ENCODE results near the gene GDF7. TPM values are rescaled to one million over a fixed set of nuclear protein-coding genes. Genes with fewer than 3 reads are reported as not detected.
A peak's percentile ranks its signal among the peaks of the same experiment; 100 is the strongest.

Gene GDF7
- polyA plus RNA-seq, 1 donor, result 0.13 TPM

DNA sequence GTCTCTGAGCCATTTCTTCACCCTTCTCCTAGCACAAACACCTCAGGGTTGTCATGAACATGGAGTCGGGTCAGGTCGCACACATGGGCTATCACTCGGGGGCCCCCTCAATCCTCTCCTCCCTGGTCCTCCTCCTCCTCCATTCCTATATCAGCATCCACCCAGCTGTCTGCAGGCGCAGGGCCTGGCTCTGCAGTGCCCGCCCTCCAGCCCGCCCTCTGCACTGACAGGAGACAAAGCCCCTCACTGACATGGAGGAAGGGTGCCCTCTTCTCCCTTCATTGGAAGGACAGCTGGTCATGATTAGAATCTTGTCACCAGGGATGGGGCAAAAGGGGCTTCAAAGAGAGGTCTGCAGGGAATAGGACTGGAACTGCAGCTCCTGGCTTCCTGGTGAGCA is 37.8 kb upstream of the GDF7 start:
- DNase-seq, result no peak
- Histone ChIP-seq H3K27me3 (ENCODE audit: control insufficient read depth, insufficient read depth, low read length) (no peaks in the 10 kb centered on the region), H3K4me1 (ENCODE audit: control insufficient read depth, insufficient read depth, low read length) (peaks cover 6% of the 10 kb centered on the region), H3K9me3 (ENCODE audit: control insufficient read depth, low read depth, low read length) (no peaks in the 10 kb centered on the region), H3K4me3 (ENCODE audit: low read length) (no peak overlapping the region), H3K36me3 (ENCODE audit: control insufficient read depth, insufficient read depth, low read length) (peaks cover 37% of the 10 kb centered on the region), H3K27ac (ENCODE audit: low read length) (no peak overlapping the region)
- 60% methylated on average over 1 of the region's 6 CpGs for WGBS (ENCODE audit: insufficient coverage, low lambda C conversion rate)

- DNase-seq, result no peak
- H3K4me3 ChIP-seq (ENCODE audit: low read length), result no peak overlapping the region
- H3K27me3 ChIP-seq (ENCODE audit: control insufficient read depth, insufficient read depth, low read length), result no peaks in the 10 kb centered on the region
- H3K4me1 ChIP-seq (ENCODE audit: control insufficient read depth, insufficient read depth, low read length), result peaks cover 11% of the 10 kb centered on the region
- H3K36me3 ChIP-seq (ENCODE audit: control insufficient read depth, insufficient read depth, low read length), result peaks cover 32% of the 10 kb centered on the region
- WGBS (ENCODE audit: insufficient coverage, low lambda C conversion rate), result no CpG with 5 or more reads among the region's 12 CpGs
- H3K27ac ChIP-seq (ENCODE audit: low read length), result no peak overlapping the region
- no peaks in the 10 kb centered on the region for H3K9me3 ChIP-seq (ENCODE audit: control insufficient read depth, low read depth, low read length)
Observed at GRCh38 chr2:20629581-20630171, 37.3 kb upstream of the GDF7 start.

DNA sequence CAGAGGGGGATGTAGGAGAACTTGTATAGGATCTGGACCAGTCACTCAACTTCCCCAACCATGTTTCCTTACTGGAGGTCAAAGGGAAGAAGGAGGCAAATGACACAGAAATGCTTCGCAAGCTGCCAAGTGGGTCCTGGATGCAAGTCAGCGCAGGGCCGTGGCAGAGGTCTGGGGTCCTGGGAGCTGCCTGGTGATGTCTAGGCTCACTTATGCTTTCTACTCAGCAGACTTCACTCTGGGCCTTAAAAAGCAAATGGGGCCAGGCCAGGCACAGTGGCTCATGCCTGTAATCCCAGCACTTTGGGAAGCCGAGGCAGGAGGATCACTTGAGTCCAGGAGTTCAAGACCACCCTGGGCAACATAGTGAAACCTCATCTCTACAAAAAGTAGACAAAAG is 36.0 kb upstream of the GDF7 start:
- Histone ChIP-seq H3K27me3 (ENCODE audit: control insufficient read depth, insufficient read depth, low read length) (no peaks in the 10 kb centered on the region), H3K27ac (ENCODE audit: low read length) (no peak overlapping the region), H3K4me3 (ENCODE audit: low read length) (no peak overlapping the region), H3K36me3 (ENCODE audit: control insufficient read depth, insufficient read depth, low read length) (peaks cover 24% of the 10 kb centered on the region), H3K4me1 (ENCODE audit: control insufficient read depth, insufficient read depth, low read length) (peaks cover 21% of the 10 kb centered on the region), H3K9me3 (ENCODE audit: control insufficient read depth, low read depth, low read length) (no peaks in the 10 kb centered on the region)
- no CpG with 5 or more reads among the region's 4 CpGs for WGBS (ENCODE audit: insufficient coverage, low lambda C conversion rate)
- DNase-seq, result no peak

- Histone ChIP-seq H3K4me1 (ENCODE audit: control insufficient read depth, insufficient read depth, low read length) (peaks cover 24% of the 10 kb centered on the region), H3K4me3 (ENCODE audit: low read length) (no peak overlapping the region), H3K27ac (ENCODE audit: low read length) (no peak overlapping the region), H3K9me3 (ENCODE audit: control insufficient read depth, low read depth, low read length) (no peaks in the 10 kb centered on the region), H3K36me3 (ENCODE audit: control insufficient read depth, insufficient read depth, low read length) (peaks cover 22% of the 10 kb centered on the region), H3K27me3 (ENCODE audit: control insufficient read depth, insufficient read depth, low read length) (no peaks in the 10 kb centered on the region)
- WGBS (ENCODE audit: insufficient coverage, low lambda C conversion rate), result no CpG with 5 or more reads among the region's 6 CpGs
- DNase-seq, result no peak
Observed at GRCh38 chr2:20631617-20632307, 35.2 kb upstream of the GDF7 start.

- Histone ChIP-seq H3K4me3 (ENCODE audit: low read length) (no peak overlapping the region), H3K27ac (ENCODE audit: low read length) (no peak overlapping the region), H3K36me3 (ENCODE audit: control insufficient read depth, insufficient read depth, low read length) (peaks cover 25% of the 10 kb centered on the region), H3K9me3 (ENCODE audit: control insufficient read depth, low read depth, low read length) (no peaks in the 10 kb centered on the region), H3K27me3 (ENCODE audit: control insufficient read depth, insufficient read depth, low read length) (no peaks in the 10 kb centered on the region), H3K4me1 (ENCODE audit: control insufficient read depth, insufficient read depth, low read length) (peaks cover 24% of the 10 kb centered on the region)
- WGBS (ENCODE audit: insufficient coverage, low lambda C conversion rate), result no CpG with 5 or more reads among the region's 7 CpGs
- DNase-seq, result no peak
Observed at GRCh38 chr2:20632446-20632990, 34.4 kb upstream of the GDF7 start.

DNA sequence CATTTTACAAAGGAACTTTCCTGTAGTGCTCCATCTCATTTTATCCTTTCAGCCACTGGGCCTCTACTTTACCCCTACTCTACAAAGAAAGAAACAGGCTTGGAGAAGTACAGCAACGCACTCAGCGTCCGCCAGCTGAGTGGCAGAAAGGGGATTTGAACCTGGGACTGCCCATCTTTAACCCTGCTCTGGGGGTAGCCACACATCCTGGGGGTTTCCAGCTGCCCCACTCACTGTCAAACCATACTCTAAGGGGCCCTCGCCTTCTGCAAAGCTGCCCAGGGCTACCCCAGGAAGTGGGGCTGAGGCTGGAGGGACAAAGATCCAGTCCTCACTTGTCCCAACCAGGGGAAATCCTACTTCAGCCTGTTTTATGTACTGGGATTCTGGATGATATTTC is 33.9 kb upstream of the GDF7 start:
- Histone ChIP-seq H3K9me3 (ENCODE audit: control insufficient read depth, low read depth, low read length) (no peaks in the 10 kb centered on the region), H3K36me3 (ENCODE audit: control insufficient read depth, insufficient read depth, low read length) (peaks cover 29% of the 10 kb centered on the region), H3K27me3 (ENCODE audit: control insufficient read depth, insufficient read depth, low read length) (no peaks in the 10 kb centered on the region), H3K27ac (ENCODE audit: low read length) (no peak overlapping the region), H3K4me1 (ENCODE audit: control insufficient read depth, insufficient read depth, low read length) (peaks cover 24% of the 10 kb centered on the region), H3K4me3 (ENCODE audit: low read length) (no peak overlapping the region)
- no CpG with 5 or more reads among the region's 4 CpGs for WGBS (ENCODE audit: insufficient coverage, low lambda C conversion rate)
- DNase-seq, result no peak

GRCh38 chr2:20633794-20634506 is 33.0 kb upstream of the GDF7 start:
- H3K27ac ChIP-seq (ENCODE audit: low read length), result no peak overlapping the region
- H3K4me3 ChIP-seq (ENCODE audit: low read length), result no peak overlapping the region
- no peaks in the 10 kb centered on the region for H3K27me3 ChIP-seq (ENCODE audit: control insufficient read depth, insufficient read depth, low read length)
- no CpG with 5 or more reads among the region's 18 CpGs for WGBS (ENCODE audit: insufficient coverage, low lambda C conversion rate)
- H3K36me3 ChIP-seq (ENCODE audit: control insufficient read depth, insufficient read depth, low read length), result peaks cover 39% of the 10 kb centered on the region
- peaks cover 24% of the 10 kb centered on the region for H3K4me1 ChIP-seq (ENCODE audit: control insufficient read depth, insufficient read depth, low read length)
- H3K9me3 ChIP-seq (ENCODE audit: control insufficient read depth, low read depth, low read length), result no peaks in the 10 kb centered on the region
- peak; percentile 42 to 66 for DNase-seq

GRCh38 chr2:20634507-20635112 is 32.3 kb upstream of the GDF7 start:
- WGBS (ENCODE audit: insufficient coverage, low lambda C conversion rate), result no CpG with 5 or more reads among the region's 9 CpGs
- Histone ChIP-seq H3K36me3 (ENCODE audit: control insufficient read depth, insufficient read depth, low read length) (peaks cover 40% of the 10 kb centered on the region), H3K4me1 (ENCODE audit: control insufficient read depth, insufficient read depth, low read length) (peaks cover 24% of the 10 kb centered on the region), H3K4me3 (ENCODE audit: low read length) (no peak overlapping the region), H3K27ac (ENCODE audit: low read length) (no peak overlapping the region), H3K9me3 (ENCODE audit: control insufficient read depth, low read depth, low read length) (no peaks in the 10 kb centered on the region), H3K27me3 (ENCODE audit: control insufficient read depth, insufficient read depth, low read length) (no peaks in the 10 kb centered on the region)
- DNase-seq, result no peak

DNA sequence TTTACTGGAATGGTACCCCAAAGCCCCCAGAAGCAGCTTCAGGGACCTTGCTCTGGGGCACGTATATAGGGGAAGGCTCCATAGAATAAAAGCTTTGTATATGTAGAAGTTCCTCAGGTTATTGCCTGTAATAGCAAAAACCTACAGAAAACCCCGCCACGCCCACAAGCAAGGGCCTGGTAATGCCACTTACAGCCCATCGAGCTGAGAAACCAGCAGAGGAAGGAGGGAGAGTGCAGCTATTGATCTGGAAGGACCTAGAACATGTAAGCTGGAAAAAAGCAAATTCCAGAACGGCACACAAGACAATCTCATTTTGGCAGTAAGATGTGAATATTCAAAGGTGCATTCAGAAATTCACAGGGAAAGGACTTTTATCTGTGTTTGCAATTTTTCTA is 31.8 kb upstream of the GDF7 start:
- H3K4me1 ChIP-seq (ENCODE audit: control insufficient read depth, insufficient read depth, low read length), result peaks cover 24% of the 10 kb centered on the region
- no peak for DNase-seq
- H3K27ac ChIP-seq (ENCODE audit: low read length), result no peak overlapping the region
- WGBS (ENCODE audit: insufficient coverage, low lambda C conversion rate), result no CpG with 5 or more reads among the region's 5 CpGs
- H3K9me3 ChIP-seq (ENCODE audit: control insufficient read depth, low read depth, low read length), result no peaks in the 10 kb centered on the region
- peaks cover 41% of the 10 kb centered on the region for H3K36me3 ChIP-seq (ENCODE audit: control insufficient read depth, insufficient read depth, low read length)
- no peaks in the 10 kb centered on the region for H3K27me3 ChIP-seq (ENCODE audit: control insufficient read depth, insufficient read depth, low read length)
- no peak overlapping the region for H3K4me3 ChIP-seq (ENCODE audit: low read length)
